ENCODE data around the gene SIRT3.
"Not testable (repeated sequence)": the region's sequence is repeated elsewhere in the genome, so short reads cannot be mapped to it uniquely, and the experiment has no call there.

The SIRT3 gene

GRCh38 chr11:221539-221938 lies 14.6 kb downstream of the SIRT3 start:
- no peak overlapping the region for H3K4me3 ChIP-seq (replicated peaks; ENCODE audit: low read depth, low read length)
- DNase-seq (ENCODE audit: low read depth): no peak
- TF ChIP-seq, protein P1, sequence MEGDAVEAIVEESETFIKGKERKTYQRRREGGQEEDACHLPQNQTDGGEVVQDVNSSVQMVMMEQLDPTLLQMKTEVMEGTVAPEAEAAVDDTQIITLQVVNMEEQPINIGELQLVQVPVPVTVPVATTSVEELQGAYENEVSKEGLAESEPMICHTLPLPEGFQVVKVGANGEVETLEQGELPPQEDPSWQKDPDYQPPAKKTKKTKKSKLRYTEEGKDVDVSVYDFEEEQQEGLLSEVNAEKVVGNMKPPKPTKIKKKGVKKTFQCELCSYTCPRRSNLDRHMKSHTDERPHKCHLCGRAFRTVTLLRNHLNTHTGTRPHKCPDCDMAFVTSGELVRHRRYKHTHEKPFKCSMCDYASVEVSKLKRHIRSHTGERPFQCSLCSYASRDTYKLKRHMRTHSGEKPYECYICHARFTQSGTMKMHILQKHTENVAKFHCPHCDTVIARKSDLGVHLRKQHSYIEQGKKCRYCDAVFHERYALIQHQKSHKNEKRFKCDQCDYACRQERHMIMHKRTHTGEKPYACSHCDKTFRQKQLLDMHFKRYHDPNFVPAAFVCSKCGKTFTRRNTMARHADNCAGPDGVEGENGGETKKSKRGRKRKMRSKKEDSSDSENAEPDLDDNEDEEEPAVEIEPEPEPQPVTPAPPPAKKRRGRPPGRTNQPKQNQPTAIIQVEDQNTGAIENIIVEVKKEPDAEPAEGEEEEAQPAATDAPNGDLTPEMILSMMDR (IDR thresholded peaks at IDR 0.05; ENCODE audit: low read length, missing control alignments): no peak

DNA sequence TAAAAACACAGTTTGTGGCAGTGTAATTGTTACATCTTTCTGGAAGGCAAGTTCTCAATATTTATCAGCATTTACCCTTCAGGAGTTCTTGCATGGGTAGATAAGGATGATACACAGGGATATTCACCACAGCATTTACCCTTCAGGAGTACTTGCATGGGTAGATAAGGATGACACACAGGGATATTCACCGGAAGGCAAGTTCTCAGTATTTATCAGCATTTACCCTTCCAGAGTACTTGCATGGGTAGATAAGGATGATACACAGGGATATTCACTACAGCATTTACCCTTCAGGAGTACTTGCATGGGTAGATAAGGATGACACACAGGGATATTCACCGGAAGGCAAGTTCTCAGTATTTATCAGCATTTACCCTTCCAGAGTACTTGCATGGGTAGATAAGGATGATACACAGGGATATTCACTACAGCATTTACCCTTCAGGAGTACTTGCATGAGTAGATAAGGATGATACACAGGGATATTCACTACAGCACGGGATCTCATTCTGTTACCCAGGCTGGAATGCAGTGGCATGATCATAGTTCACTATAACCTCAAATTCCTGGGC lies 15.4 kb downstream of the SIRT3 start:
- DNase-seq (ENCODE audit: low read depth); H3K4me3 ChIP-seq (replicated peaks; ENCODE audit: low read depth, low read length): not testable (repeated sequence)

DNA sequence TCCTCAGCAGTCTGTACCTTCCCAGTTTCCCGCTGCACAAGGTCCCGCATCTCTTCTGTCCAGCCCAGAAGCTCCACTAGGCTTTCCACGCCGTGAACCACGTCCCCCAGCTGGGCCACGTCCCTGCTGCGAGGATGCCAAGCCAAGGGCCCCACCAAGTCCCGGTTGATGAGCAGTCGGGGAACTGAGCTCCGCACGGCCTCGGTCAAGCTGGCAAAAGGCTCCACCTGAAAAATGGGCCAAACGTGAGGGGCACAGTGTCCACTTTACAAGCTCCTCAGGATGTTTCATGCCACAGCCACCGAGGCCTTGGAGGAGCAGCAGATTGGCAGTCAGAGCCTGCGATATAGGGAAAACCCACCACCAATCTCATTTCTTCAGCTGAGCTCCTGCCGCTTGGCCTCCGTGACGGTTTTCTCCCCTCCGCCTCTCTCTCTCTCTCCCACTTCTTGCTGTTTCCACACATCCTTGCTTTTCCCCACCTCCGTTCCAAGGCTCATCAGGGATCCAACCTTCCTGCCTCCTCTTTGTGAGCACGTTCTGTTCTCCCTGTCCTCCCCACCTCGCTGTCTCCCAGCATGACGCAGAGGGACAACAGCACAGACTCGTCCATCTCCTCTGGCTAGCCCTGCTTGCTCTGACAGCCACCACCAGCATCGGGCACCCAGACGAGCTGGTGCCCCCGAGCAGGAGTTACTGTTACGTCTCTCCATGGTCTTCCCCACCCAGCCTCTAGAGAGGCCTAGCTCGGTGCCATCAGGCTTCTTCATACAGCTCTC lies 17.1 kb downstream of the SIRT3 start:
- DNase-seq (ENCODE audit: low read depth): no peak
- no peak overlapping the region for H3K4me3 ChIP-seq (replicated peaks; ENCODE audit: low read depth, low read length)
- TF ChIP-seq, protein P1 (IDR thresholded peaks at IDR 0.05; ENCODE audit: low read length, missing control alignments): no peak

- TF ChIP-seq, protein P1 (IDR thresholded peaks at IDR 0.05; ENCODE audit: low read length, missing control alignments): no peak
- no peak overlapping the region for H3K4me3 ChIP-seq (replicated peaks; ENCODE audit: low read depth, low read length)
- DNase-seq (ENCODE audit: low read depth): no peak
Measured at GRCh38 chr11:217704-218103, 18.4 kb downstream of the SIRT3 start.

GRCh38 chr11:216081-216974 lies 19.8 kb downstream of the SIRT3 start:
- DNase-seq (ENCODE audit: low read depth): no peak
- no peak overlapping the region for H3K4me3 ChIP-seq (replicated peaks; ENCODE audit: low read depth, low read length)
- TF ChIP-seq, protein P1 (IDR thresholded peaks at IDR 0.05; ENCODE audit: low read length, missing control alignments): no peak

- no peak overlapping the region for H3K4me3 ChIP-seq (replicated peaks; ENCODE audit: low read depth, low read length)
- TF ChIP-seq, protein P1 (IDR thresholded peaks at IDR 0.05; ENCODE audit: low read length, missing control alignments): no peak
Measured at GRCh38 chr11:215581-216037, 20.5 kb downstream of the SIRT3 start.

DNA sequence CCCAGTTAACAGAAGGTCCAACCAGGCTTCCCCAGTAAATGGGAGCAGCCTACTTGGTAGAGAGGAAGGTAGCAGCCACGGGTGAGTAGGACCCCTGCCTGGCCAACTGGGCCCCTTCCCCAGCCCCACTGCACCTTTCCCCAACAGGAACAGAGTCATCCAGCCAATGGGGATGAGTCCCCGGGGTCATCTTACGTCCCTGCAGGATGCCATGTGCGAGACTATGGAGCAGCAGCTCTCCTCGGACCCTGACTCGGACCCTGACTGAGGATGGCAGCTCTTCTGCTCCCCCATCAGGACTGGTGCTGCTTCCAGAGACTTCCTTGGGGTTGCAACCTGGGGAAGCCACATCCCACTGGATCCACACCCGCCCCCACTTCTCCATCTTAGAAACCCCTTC lies 22.1 kb downstream of the SIRT3 start:
- no peak overlapping the region for H3K4me3 ChIP-seq (replicated peaks; ENCODE audit: low read depth, low read length)
- no peak for DNase-seq (ENCODE audit: low read depth)
- TF ChIP-seq, protein P1 (IDR thresholded peaks at IDR 0.05; ENCODE audit: low read length, missing control alignments): no peak

More at GRCh38 chr11:215581-216037, 20.5 kb downstream of the SIRT3 start:
- DNase-seq (ENCODE audit: low read depth): no peak
